ENCODE data around the gene TAAR6.

TAAR6 gene

DNA sequence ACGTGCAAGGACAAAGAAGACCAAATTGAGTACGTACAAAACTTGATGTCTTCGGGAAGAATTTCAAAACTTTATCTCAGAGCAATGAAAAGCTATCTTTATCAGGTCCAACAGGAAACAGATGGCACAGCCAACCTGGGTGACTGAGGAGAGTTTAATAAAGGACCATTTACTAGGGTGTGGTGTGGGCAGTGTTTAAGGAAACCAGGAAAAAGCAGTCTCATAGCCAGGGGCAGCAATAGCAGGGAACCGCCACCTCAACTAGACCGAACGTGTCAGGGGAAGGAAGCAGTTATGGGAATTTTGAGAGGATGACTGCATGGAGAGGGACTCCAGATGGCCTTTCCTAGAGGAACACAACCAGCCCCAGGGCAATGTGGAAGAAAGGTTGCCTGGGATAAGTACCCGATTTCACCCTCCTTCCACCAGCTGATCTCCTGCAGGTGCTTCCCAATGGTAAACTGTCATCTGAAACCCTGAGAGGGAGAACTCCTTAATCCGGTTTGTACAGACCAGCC is 34.6 kb downstream of the TAAR6 start:
- TF ChIP-seq, protein P1, sequence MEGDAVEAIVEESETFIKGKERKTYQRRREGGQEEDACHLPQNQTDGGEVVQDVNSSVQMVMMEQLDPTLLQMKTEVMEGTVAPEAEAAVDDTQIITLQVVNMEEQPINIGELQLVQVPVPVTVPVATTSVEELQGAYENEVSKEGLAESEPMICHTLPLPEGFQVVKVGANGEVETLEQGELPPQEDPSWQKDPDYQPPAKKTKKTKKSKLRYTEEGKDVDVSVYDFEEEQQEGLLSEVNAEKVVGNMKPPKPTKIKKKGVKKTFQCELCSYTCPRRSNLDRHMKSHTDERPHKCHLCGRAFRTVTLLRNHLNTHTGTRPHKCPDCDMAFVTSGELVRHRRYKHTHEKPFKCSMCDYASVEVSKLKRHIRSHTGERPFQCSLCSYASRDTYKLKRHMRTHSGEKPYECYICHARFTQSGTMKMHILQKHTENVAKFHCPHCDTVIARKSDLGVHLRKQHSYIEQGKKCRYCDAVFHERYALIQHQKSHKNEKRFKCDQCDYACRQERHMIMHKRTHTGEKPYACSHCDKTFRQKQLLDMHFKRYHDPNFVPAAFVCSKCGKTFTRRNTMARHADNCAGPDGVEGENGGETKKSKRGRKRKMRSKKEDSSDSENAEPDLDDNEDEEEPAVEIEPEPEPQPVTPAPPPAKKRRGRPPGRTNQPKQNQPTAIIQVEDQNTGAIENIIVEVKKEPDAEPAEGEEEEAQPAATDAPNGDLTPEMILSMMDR (IDR thresholded peaks at IDR 0.05; ENCODE audit: low read depth, low read length) = no peak
- no peak overlapping the region for H3K4me3 ChIP-seq (replicated peaks in 1 of 2; ENCODE audit: low read depth in 2 of 2, low read length in 2 of 2)
- no peak for DNase-seq (ENCODE audit: low read depth in 2 of 2)

DNA sequence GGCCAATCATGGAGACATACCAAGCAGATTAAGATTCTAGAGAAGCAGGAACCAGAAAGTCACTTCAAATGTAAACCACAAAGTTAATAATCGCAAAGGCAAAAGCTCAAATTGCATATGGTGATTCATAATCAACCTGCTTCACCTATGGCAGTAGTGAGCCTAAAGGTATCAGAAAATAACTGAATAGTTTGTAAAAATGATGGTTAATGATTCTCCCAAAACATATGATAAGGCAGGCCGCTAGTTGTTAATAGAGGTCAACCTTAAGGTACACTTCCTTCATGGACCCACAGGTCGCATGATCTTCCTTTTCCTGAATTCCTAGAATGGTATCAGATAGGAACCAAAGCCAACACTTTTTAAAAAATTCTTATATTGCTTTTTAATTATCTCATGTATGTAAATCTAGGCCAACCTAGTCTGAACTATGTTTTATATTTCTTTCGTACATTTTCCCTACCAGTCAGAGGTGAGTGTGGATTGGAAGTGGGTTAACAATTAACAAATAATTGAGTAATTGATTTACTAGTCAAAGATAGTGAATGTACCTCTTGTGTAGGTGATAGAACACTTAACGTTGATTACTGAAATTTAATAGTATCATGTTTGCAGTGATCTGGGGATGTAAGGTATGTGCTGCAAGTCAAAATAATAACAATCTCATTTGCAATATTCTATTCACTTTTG is 37.6 kb downstream of the TAAR6 start:
- DNase-seq (ENCODE audit: low read depth in 2 of 2) = no peak
- TF ChIP-seq, protein P1 (IDR thresholded peaks at IDR 0.05; ENCODE audit: low read depth, low read length) = no peak
- H3K4me3 ChIP-seq (replicated peaks in 1 of 2; ENCODE audit: low read depth in 2 of 2, low read length in 2 of 2) = no peak overlapping the region

DNA sequence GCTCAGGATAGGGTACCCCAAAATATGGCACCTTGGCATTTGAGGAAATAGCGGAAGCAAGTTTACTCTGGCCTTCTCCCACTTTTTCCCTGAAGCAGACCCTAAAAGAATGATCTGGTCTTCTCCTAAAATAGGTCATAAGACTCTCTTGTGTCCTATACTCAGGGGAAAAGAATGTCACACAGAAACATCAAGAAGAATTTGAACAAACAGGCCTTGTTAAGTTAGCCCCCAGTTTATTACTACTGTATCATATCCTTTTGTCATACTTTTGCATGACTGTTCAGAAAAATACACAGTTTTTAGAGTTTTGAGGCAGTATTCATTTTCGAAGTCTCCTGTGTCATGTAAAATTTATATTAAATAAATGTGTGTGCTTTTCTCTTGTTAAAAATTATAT is 41.5 kb downstream of the TAAR6 start:
- TF ChIP-seq, protein P1 (IDR thresholded peaks at IDR 0.05; ENCODE audit: low read depth, low read length) = no peak
- no peak for DNase-seq (ENCODE audit: low read depth in 2 of 2)
- H3K4me3 ChIP-seq (replicated peaks in 1 of 2; ENCODE audit: low read depth in 2 of 2, low read length in 2 of 2) = no peak overlapping the region

DNA sequence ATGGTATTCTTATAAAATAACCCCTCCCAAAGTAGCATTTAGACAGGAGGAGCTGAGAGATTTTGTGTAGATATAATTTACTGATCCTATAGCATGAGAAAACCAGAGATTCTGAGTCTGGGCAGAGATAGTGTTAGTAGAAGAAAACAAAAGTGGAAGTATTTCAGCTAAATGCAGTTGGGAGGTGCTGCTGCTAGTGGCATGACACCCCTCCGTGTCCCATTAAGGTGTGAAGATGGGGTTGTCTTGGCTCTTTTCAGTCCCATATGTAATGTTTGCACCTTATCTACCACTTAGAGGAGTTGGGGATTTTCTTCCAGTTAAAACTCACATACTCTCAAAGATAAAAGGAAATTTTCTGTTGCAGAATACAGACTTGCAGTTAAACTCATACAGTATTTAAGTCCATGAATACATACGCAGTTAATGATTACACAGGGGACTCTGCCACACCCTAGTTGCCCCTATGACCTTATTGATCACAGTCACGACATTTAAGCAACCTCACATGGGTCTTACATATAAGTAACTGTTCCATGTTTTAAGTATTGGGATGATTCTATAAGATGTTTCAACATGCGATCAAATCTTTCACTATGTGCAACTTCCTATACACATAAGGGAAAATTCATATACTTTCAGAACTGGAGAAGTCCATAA is 42.5 kb downstream of the TAAR6 start:
- DNase-seq (ENCODE audit: low read depth in 2 of 2) = no peak
- H3K4me3 ChIP-seq (replicated peaks in 1 of 2; ENCODE audit: low read depth in 2 of 2, low read length in 2 of 2) = no peak overlapping the region
- TF ChIP-seq, protein P1 (IDR thresholded peaks at IDR 0.05; ENCODE audit: low read depth, low read length) = no peak

DNA sequence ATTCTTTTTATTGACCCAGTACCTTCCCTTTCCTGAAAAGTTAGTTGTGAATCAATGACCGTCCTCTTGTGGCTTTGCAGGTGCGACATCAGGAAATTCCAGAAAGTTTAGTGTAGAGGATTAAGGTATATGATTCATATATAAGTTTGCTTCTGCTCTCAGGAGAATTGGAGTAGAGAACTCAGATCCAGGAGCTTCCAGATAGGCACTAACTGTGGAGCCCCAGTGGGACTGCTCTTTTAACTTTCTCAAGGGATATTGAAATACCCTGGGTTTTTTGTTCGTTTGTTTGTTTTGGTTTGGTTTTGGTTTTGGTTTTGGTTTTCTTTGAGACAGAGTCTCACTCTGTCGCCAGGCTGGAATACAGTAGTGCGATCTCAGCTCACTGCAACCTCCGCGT is 44.4 kb downstream of the TAAR6 start:
- DNase-seq (ENCODE audit: low read depth in 2 of 2) = peak in 1 of 2 donors; percentile 1
- no peak overlapping the region for H3K4me3 ChIP-seq (replicated peaks in 1 of 2; ENCODE audit: low read depth in 2 of 2, low read length in 2 of 2)
- TF ChIP-seq, protein P1 (IDR thresholded peaks at IDR 0.05; ENCODE audit: low read depth, low read length) = no peak

DNA sequence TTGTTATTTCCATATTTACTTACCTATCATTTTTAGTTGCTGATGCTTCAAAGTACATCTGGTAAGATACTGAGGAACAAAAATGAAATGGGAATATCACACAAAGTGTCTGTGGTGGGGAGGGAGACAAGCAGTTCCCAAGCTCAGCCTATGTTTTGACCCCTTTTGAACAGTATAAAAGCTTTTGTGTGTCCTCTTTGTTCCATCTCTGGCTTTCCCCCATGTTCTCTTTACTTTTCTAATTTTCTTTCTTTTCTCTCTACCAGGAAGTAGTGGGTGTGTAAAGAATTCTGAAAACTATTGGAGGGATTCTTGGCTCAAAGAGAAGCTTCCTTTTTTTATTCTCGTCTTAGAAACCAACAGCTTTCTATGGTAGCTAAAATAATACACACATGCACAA is 46.6 kb downstream of the TAAR6 start:
- H3K4me3 ChIP-seq (replicated peaks in 1 of 2; ENCODE audit: low read depth in 2 of 2, low read length in 2 of 2) = no peak overlapping the region
- DNase-seq (ENCODE audit: low read depth in 2 of 2) = no peak
- TF ChIP-seq, protein P1 (IDR thresholded peaks at IDR 0.05; ENCODE audit: low read depth, low read length) = no peak

Data from cardiac fibroblast (primary cell).